H9 (cell line): ENCODE measurements around the gene RET. TPM values are rescaled to one million over a fixed set of nuclear protein-coding genes. Genes with fewer than 3 reads are reported as not detected.

ENCODE experiments used
- DNase-seq: peaks from one replicate; pipeline ENCODE4 v3.0.0-alpha.2; 2017
- H2AFZ ChIP-seq: one replicate; pipeline ENCODE4 v1.6.1; 2013; ENCODE audit warnings: mild to moderate bottlenecking, low read length, control low read depth, moderate library complexity
- H2AK5ac ChIP-seq: 2 replicates; pipeline ENCODE4 v1.6.1; 2013; ENCODE audit warnings: low read length, control low read depth, mixed read lengths; ENCODE audit not compliant: insufficient read length
- H2BK120ac ChIP-seq: one replicate; pipeline ENCODE4 v1.6.1; 2013; ENCODE audit warnings: low read depth, mild to moderate bottlenecking, low read length, control low read depth, inconsistent platforms; ENCODE audit not compliant: poor library complexity, severe bottlenecking
- H2BK12ac ChIP-seq: 2 replicates; pipeline ENCODE4 v1.6.1; 2013; ENCODE audit warnings: low read length, control low read depth, mixed read lengths, low read depth; ENCODE audit not compliant: insufficient read length
- H2BK15ac ChIP-seq: 2 replicates; pipeline ENCODE4 v1.6.1; 2013; ENCODE audit warnings: low read depth, low read length, control low read depth
- H2BK20ac ChIP-seq: one replicate; pipeline ENCODE4 v1.6.1; 2013; ENCODE audit warnings: low read depth, mild to moderate bottlenecking, low read length, control low read depth, inconsistent platforms; ENCODE audit not compliant: poor library complexity, severe bottlenecking
- H2BK5ac ChIP-seq: 2 replicates; pipeline ENCODE4 v1.6.1; 2013; ENCODE audit warnings: low read length, control low read depth, mixed read lengths; ENCODE audit not compliant: insufficient read length
- H3K14ac ChIP-seq: 2 replicates; pipeline ENCODE4 v1.6.1; 2013; ENCODE audit warnings: low read length, control low read depth; ENCODE audit not compliant: insufficient read depth
- H3K18ac ChIP-seq: 2 replicates; pipeline ENCODE4 v1.6.1; 2013; ENCODE audit warnings: low read depth, mild to moderate bottlenecking, mixed read lengths, low read length, control low read depth; ENCODE audit not compliant: insufficient read length
- H3K23ac ChIP-seq: 2 replicates; pipeline ENCODE4 v1.6.1; 2013; ENCODE audit warnings: low read length, control low read depth, mixed read lengths, low read depth; ENCODE audit not compliant: insufficient read length
- H3K23me2 ChIP-seq: 2 replicates; pipeline ENCODE4 v1.6.1; 2013; ENCODE audit warnings: low read depth, mild to moderate bottlenecking, mixed read lengths, low read length, control low read depth; ENCODE audit not compliant: insufficient read length, poor library complexity, severe bottlenecking
- H3K27ac ChIP-seq: 2 replicates; pipeline ENCODE4 v1.5.1; 2013; ENCODE audit warnings: low read length, control low read depth, mixed read lengths, low read depth; ENCODE audit not compliant: insufficient read length
- H3K27me3 ChIP-seq: 2 replicates; pipeline ENCODE4 v1.6.1; 2013; ENCODE audit warnings: low read length, control low read depth, inconsistent platforms; ENCODE audit not compliant: insufficient read depth
- H3K4ac ChIP-seq: 2 replicates; pipeline ENCODE4 v1.6.1; 2013; ENCODE audit warnings: low read depth, mild to moderate bottlenecking, control low read depth, inconsistent platforms, low read length, moderate library complexity
- H3K4me1 ChIP-seq: 2 replicates; pipeline ENCODE4 v1.6.1; 2013; ENCODE audit warnings: low read length, control low read depth, inconsistent platforms; ENCODE audit not compliant: insufficient read depth
- H3K4me2 ChIP-seq: 2 replicates; pipeline ENCODE4 v1.6.1; 2013; ENCODE audit warnings: low read length, control low read depth, mixed read lengths; ENCODE audit not compliant: insufficient read length, insufficient read depth
- H3K56ac ChIP-seq: 2 replicates; pipeline ENCODE4 v1.6.1; 2013; ENCODE audit warnings: low read depth, mild to moderate bottlenecking, mixed read lengths, low read length, control low read depth; ENCODE audit not compliant: insufficient read length
- H3K79me1 ChIP-seq: 2 replicates; pipeline ENCODE4 v1.6.1; 2013; ENCODE audit warnings: low read depth, mild to moderate bottlenecking, moderate library complexity, low read length, control low read depth, inconsistent platforms; ENCODE audit not compliant: insufficient read depth, poor library complexity, severe bottlenecking
- H3K79me2 ChIP-seq: 2 replicates; pipeline ENCODE4 v1.6.1; 2013; ENCODE audit warnings: low read length, control low read depth, inconsistent platforms; ENCODE audit not compliant: insufficient read depth
- H3K9ac ChIP-seq: 2 replicates; pipeline ENCODE4 v1.6.1; 2013; ENCODE audit warnings: low read length, control low read depth, mixed read lengths; ENCODE audit not compliant: insufficient read length; ENCODE audit errors: extremely low read depth
- H3K9me3 ChIP-seq: one replicate; pipeline ENCODE4 v1.6.1; 2013; ENCODE audit warnings: low read depth, low read length, inconsistent platforms; ENCODE audit not compliant: control insufficient read depth
- H3T11ph ChIP-seq: one replicate; pipeline ENCODE4 v1.6.1; 2013; ENCODE audit warnings: mild to moderate bottlenecking, low read length, control low read depth, inconsistent platforms
- H4K20me1 ChIP-seq: one replicate; pipeline ENCODE4 v1.6.1; 2013; ENCODE audit not compliant: control insufficient read depth, insufficient read length, insufficient read depth
- H4K5ac ChIP-seq: 2 replicates; pipeline ENCODE4 v1.6.1; 2013; ENCODE audit warnings: low read depth, mild to moderate bottlenecking, mixed read lengths, low read length, control low read depth; ENCODE audit not compliant: insufficient read length
- H4K8ac ChIP-seq: replicated peaks from 2 replicates; pipeline ENCODE4 v1.6.1; 2013; ENCODE audit warnings: low read length, control low read depth, mixed read lengths, low read depth; ENCODE audit not compliant: insufficient read length
- H4K91ac ChIP-seq: 2 replicates; pipeline ENCODE4 v1.6.1; 2013; ENCODE audit warnings: low read depth, mild to moderate bottlenecking, moderate library complexity, mixed read lengths, low read length, control low read depth; ENCODE audit not compliant: insufficient read length
- H3K27ac Mint-ChIP-seq, 3 experiments: 2 replicates in 2 of 3; 3 replicates in 1 of 3; pipeline ENCODE4 v1.8.0; 2020 to 2021; ENCODE audit warnings: mixed read lengths in 3 of 3, mild to moderate bottlenecking in 1 of 3, moderate library complexity in 1 of 3
- H3K27me3 Mint-ChIP-seq: 2 replicates; pipeline ENCODE4 v1.8.0; 2021; ENCODE audit warnings: low read depth, mild to moderate bottlenecking, moderate library complexity, mixed read lengths
- H3K36me3 Mint-ChIP-seq, 3 experiments: 2 replicates in 2 of 3; 3 replicates in 1 of 3; pipeline ENCODE4 v1.8.0; 2020 to 2021; ENCODE audit warnings: low read depth in 3 of 3, mixed read lengths in 3 of 3; ENCODE audit not compliant: insufficient read depth in 1 of 3
- H3K4me1 Mint-ChIP-seq, 2 experiments: 2 replicates each; pipeline ENCODE4 v1.8.0; 2020; ENCODE audit warnings: mixed read lengths in 2 of 2
- H3K4me3 Mint-ChIP-seq, 2 experiments: 2 replicates in 1 of 2; 3 replicates in 1 of 2; pipeline ENCODE4 v1.8.0; 2020 to 2021; ENCODE audit warnings: mild to moderate bottlenecking in 2 of 2, mixed read lengths in 2 of 2, moderate library complexity in 1 of 2
- H3K9me3 Mint-ChIP-seq, 2 experiments: 2 replicates in 1 of 2; 3 replicates in 1 of 2; pipeline ENCODE4 v1.8.0; 2020; ENCODE audit warnings: mild to moderate bottlenecking in 2 of 2, mixed read lengths in 2 of 2, moderate library complexity in 1 of 2
- CTCF ChIP-seq: fragments of 200-600 bp; sonication (generic); conservative IDR thresholded peaks from 3 replicates; pipeline ENCODE4 v1.8.0; 2021; ENCODE audit warnings: antibody characterized with exemption, mild to moderate bottlenecking
- WGBS: extraction: QIAGEN DNeasy Blood & Tissue Kit; methylation state at CpG from one replicate; pipeline ENCODE4 v1.1.7; 2013; ENCODE audit warnings: missing lambda C conversion rate, low lambda C conversion rate, mixed read lengths; ENCODE audit not compliant: insufficient read length; ENCODE audit errors: extremely low coverage; 5-methylcytosine and 5-hydroxymethylcytosine counted together
- total RNA-seq: library from RNA; stranded (reverse); gene quantifications from 2 replicates; pipeline ENCODE4 v1.2.1, GENCODE V29; 2021

Gene RET
- total RNA-seq, 1 experiment from 2014 or later = 12.2 TPM

- H3K27ac Mint-ChIP-seq = no peak overlapping the region
- Histone ChIP-seq H3K27ac (no peak overlapping the region), H3K79me2 (no peaks in the 10 kb centered on the region), H4K20me1 (no peaks in the 10 kb centered on the region), H2BK12ac (no peak overlapping the region), H3K23me2 (no peaks in the 10 kb centered on the region), H4K91ac (no peak overlapping the region), H2BK15ac (no peak overlapping the region), H3K56ac (no peak overlapping the region), H2AFZ (no peak overlapping the region), H4K5ac (no peak overlapping the region), H3K9me3 (no peaks in the 10 kb centered on the region), H3K79me1 (no peaks in the 10 kb centered on the region), H2BK120ac (no peak overlapping the region), H4K8ac (no peak overlapping the region), H2BK5ac (no peak overlapping the region), H3K14ac (no peak overlapping the region), H3T11ph (no peak overlapping the region), H3K9ac (no peak overlapping the region), H3K4me2 (no peak overlapping the region), H2BK20ac (no peak overlapping the region), H3K4me1 (no peaks in the 10 kb centered on the region), H3K4ac (no peak overlapping the region), H3K23ac (no peak overlapping the region), H3K27me3 (no peaks in the 10 kb centered on the region), H2AK5ac (no peak overlapping the region), H3K18ac (no peak overlapping the region)
- H3K4me3 Mint-ChIP-seq = no peak overlapping the region
- H3K27me3 Mint-ChIP-seq = peaks cover 16% of the 10 kb centered on the region
- WGBS = no CpG with 5 or more reads among the region's 8 CpGs
- peaks cover 0 to 3% of the 10 kb centered on the region in 2 experiments; a peak in 3 of 5 replicates for H3K9me3 Mint-ChIP-seq
- no peak for TF ChIP-seq CTCF
- no peak for DNase-seq
- H3K36me3 Mint-ChIP-seq = no peaks in the 10 kb centered on the region
- peaks cover 9 to 12% of the 10 kb centered on the region in 2 experiments for H3K4me1 Mint-ChIP-seq
Observed at GRCh38 chr10:43061331-43061730, 15.5 kb upstream of the RET start.
